MCF 10A (cell line): ENCODE measurements around the gene LHFPL3. TPM values are rescaled to one million over a fixed set of nuclear protein-coding genes. Genes with fewer than 3 reads are reported as not detected.

ENCODE experiments used
- BruUV-seq: library from RNA; stranded (reverse); fragments of 400-500 nt; replicated peaks from 2 replicates; lab custom pipeline; 2021; lab: Mats Ljungman, UMichigan
- CTCF ChIA-PET: fragments of 300-600 bp; sonication (Branson Sonifier 250); formaldehyde crosslinking; extraction: SDS; loops from one replicate; lab custom pipeline; 2021; ENCODE audit warnings: antibody characterized with exemption, inconsistent platforms; lab: Yijun Ruan, JAX
- POLR2A ChIA-PET: fragments of 300-600, 350-650 bp; sonication (Branson Sonifier 250); formaldehyde crosslinking; extraction: SDS; loops from one replicate; lab custom pipeline; 2020; ENCODE audit warnings: antibody characterized with exemption, inconsistent platforms; lab: Yijun Ruan, JAX
- DNase-seq: peaks from one replicate; pipeline ENCODE4 v3.0.0-alpha.2; 2018; ENCODE audit not compliant: unreplicated experiment
- H3K27ac Mint-ChIP-seq: one replicate; pipeline ENCODE4 v1.8.0; 2022; ENCODE audit warnings: mild to moderate bottlenecking, low read depth, mixed read lengths; ENCODE audit not compliant: unreplicated experiment
- H3K27me3 Mint-ChIP-seq: one replicate; pipeline ENCODE4 v1.8.0; 2022; ENCODE audit warnings: mixed read lengths; ENCODE audit not compliant: insufficient read depth, unreplicated experiment
- H3K36me3 Mint-ChIP-seq: one replicate; pipeline ENCODE4 v1.8.0; 2022; ENCODE audit warnings: mild to moderate bottlenecking, moderate library complexity, mixed read lengths; ENCODE audit not compliant: insufficient read depth, unreplicated experiment
- H3K4me1 Mint-ChIP-seq: one replicate; pipeline ENCODE4 v1.8.0; 2022; ENCODE audit warnings: mixed read lengths; ENCODE audit not compliant: insufficient read depth, unreplicated experiment
- H3K4me3 Mint-ChIP-seq: one replicate; pipeline ENCODE4 v1.8.0; 2022; ENCODE audit warnings: mild to moderate bottlenecking, moderate library complexity, mixed read lengths; ENCODE audit not compliant: unreplicated experiment
- H3K9me3 Mint-ChIP-seq: one replicate; pipeline ENCODE4 v1.8.0; 2022; ENCODE audit warnings: mixed read lengths; ENCODE audit not compliant: unreplicated experiment
- intact Hi-C: fragments of 100-400 bp; cut with micrococcal nuclease; formaldehyde crosslinking; loops from 2 replicates; pipeline ENCODE4 v1.14.1; 2022
- total RNA-seq: library from RNA; stranded (reverse); gene quantifications from 2 replicates; pipeline ENCODE4 v1.2.3, GENCODE V29; 2022
- TF ChIP-seq, protein P1 (sequence below): fragments of 200-600 bp; IDR thresholded peaks from one replicate; pipeline ENCODE4 v1.8.0; 2022; ENCODE audit warnings: antibody characterized with exemption, mild to moderate bottlenecking; ENCODE audit not compliant: unreplicated experiment

Gene LHFPL3
- total RNA-seq, 1 experiment from 2014 or later = not detected

DNA sequence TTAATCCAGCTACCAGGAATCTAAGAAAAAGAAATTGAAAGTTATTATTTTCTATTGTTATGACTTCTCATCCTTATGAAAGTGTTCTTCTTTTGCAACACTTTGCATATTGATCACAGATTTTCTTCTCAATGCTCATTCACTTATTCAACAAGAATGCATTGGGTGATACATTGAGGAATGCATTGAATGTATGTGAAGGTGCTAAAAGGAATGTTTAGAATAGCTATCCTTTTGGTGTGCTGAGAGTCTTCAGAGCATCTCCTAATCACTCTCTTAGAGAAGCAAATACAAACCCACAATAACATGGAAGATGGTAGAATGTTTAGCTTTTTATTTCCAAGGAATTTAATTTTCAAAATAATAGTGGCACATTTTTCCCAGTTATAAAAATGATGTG, 563.5 kb downstream of the LHFPL3 start:
- TF ChIP-seq, protein P1, sequence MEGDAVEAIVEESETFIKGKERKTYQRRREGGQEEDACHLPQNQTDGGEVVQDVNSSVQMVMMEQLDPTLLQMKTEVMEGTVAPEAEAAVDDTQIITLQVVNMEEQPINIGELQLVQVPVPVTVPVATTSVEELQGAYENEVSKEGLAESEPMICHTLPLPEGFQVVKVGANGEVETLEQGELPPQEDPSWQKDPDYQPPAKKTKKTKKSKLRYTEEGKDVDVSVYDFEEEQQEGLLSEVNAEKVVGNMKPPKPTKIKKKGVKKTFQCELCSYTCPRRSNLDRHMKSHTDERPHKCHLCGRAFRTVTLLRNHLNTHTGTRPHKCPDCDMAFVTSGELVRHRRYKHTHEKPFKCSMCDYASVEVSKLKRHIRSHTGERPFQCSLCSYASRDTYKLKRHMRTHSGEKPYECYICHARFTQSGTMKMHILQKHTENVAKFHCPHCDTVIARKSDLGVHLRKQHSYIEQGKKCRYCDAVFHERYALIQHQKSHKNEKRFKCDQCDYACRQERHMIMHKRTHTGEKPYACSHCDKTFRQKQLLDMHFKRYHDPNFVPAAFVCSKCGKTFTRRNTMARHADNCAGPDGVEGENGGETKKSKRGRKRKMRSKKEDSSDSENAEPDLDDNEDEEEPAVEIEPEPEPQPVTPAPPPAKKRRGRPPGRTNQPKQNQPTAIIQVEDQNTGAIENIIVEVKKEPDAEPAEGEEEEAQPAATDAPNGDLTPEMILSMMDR = no peak
- no peaks in the 10 kb centered on the region for H3K9me3 Mint-ChIP-seq
- no peaks in the 10 kb centered on the region for H3K36me3 Mint-ChIP-seq
- H3K27ac Mint-ChIP-seq = no peak overlapping the region
- H3K27me3 Mint-ChIP-seq = peaks cover 8% of the 10 kb centered on the region
- POLR2A ChIA-PET = interaction anchor here (0.6 kb wide), 1 partner anchor 1225 kb away, joined by 3 read pairs; no protein-coding TSS in a partner anchor
- no peak for DNase-seq
- BruUV-seq = no TSS peak
- CTCF ChIA-PET = interaction anchor here (0.6 to 6.2 kb wide), 7 partner anchors 8 to 1391 kb away, joined by 3 to 61 read pairs (median 4); no protein-coding TSS in a partner anchor
- H3K4me3 Mint-ChIP-seq = no peak overlapping the region
- H3K4me1 Mint-ChIP-seq = no peaks in the 10 kb centered on the region
- intact Hi-C loops = no loop called here

DNA sequence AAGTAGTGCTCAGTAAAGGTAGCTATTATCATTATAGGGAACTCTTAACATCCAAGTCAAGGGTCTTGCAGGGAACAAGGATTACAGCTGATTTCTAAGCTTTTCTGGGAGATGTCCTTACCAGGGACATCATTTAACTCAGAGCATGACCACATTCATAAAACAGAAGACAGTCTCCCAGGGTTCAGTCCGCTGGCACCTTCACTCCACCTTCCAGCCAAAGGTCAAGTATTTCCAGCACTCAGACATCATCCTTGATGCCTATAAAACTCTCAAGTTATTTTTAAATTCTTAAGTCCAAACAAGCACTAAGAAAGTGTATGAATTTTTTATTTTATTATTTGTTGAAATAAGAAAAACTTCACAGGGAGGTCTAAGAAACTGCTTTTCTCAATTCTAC, 565.9 kb downstream of the LHFPL3 start:
- DNase-seq = no peak
- Mint-ChIP-seq H3K4me3 (no peak overlapping the region), H3K27me3 (peaks cover 8% of the 10 kb centered on the region), H3K9me3 (no peaks in the 10 kb centered on the region), H3K27ac (no peak overlapping the region), H3K36me3 (no peaks in the 10 kb centered on the region), H3K4me1 (no peaks in the 10 kb centered on the region)
- BruUV-seq = no TSS peak
- TF ChIP-seq, protein P1 = no peak
- intact Hi-C loops = no loop called here
- ChIA-PET POLR2A (no interaction called here), CTCF (interaction anchor here (0.5 to 6.2 kb wide), 4 partner anchors 10 to 1785 kb away, joined by 3 to 61 read pairs (median 28); no protein-coding TSS in a partner anchor)

DNA sequence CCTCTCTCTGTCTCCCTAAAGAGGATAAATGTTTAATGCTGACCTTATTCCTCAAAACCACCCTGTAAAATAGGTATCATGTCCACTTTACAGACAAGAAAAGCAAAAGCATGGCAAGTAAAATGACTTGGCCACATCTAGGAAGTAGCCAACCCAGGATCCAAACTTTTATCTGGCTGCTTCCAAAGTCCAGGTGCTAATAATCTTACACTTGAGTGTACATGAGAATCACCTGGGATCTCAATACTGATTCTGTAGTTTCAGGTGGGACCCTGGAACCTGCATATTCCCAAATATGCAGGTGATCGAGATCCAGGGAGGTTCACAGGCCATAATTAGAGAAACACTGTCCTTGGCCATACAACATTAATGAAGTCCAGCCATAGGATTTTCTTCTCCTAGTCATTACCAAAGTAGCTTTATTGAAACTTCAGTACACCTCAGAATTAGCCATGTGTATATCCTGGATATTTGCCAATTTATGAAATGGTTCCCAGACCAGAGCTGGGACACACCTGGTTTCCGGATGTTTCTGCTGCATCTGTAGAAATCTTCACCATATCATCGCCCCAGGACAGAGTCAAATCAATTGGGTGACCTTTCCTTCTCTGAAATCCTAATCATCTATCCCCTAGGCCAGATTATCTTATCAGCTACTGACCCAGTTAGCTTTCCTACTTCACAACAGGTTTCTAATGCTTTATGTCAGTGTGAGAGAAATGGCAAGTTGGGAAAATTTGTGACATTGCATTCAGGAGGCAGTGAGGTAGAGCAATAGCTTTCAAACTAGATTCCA, 566.5 kb downstream of the LHFPL3 start:
- TF ChIP-seq, protein P1 = no peak
- Mint-ChIP-seq H3K4me3 (no peak overlapping the region), H3K27me3 (peaks cover 8% of the 10 kb centered on the region), H3K9me3 (no peaks in the 10 kb centered on the region), H3K27ac (no peak overlapping the region), H3K36me3 (no peaks in the 10 kb centered on the region), H3K4me1 (no peaks in the 10 kb centered on the region)
- POLR2A ChIA-PET = no interaction called here
- intact Hi-C loops = no loop called here
- no TSS peak for BruUV-seq
- DNase-seq = no peak
- CTCF ChIA-PET = interaction anchor here (0.5 to 6.2 kb wide), 7 partner anchors 11 to 1784 kb away, joined by 3 to 61 read pairs (median 3); no protein-coding TSS in a partner anchor

DNA sequence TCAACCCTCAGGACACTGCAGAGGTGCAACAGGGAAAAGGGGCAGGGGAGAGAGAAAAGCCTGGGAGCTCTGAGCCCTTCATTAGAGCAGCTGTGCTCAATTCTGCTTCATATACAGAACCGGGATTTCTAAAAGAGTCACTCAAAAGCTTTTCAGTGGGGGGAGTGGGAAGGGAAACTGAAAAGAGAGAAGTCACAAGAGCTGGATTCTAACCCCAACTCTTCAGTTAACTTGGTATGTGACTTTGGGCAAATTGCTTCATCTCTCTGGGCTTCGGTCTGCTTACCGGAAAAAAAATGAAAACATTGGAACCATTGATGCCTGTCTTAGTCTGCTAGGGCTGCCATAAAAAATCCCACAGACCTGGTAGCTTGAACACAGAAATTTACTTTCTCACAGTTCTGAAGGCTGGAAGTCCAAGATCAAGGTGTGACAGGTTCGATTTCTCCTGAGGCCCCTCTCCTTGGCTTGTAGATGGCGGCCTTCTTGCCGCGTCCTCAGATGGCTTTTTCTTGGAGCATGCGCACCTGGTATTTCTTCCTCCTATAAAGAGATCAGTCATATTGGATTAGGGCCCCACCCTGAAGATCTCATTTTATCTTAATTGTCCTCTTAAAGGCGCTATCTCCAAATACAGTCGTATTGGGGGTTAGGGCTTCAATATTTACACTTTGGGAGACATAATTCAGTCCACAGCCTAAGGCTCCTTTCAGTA, 567.3 kb downstream of the LHFPL3 start:
- CTCF ChIA-PET = interaction anchor here (0.5 to 6.2 kb wide), 7 partner anchors 12 to 48 kb away, joined by 3 to 61 read pairs (median 3); no protein-coding TSS in a partner anchor
- Mint-ChIP-seq H3K27me3 (peaks cover 8% of the 10 kb centered on the region), H3K4me1 (no peaks in the 10 kb centered on the region), H3K4me3 (no peak overlapping the region), H3K27ac (no peak overlapping the region), H3K9me3 (no peaks in the 10 kb centered on the region), H3K36me3 (no peaks in the 10 kb centered on the region)
- POLR2A ChIA-PET = no interaction called here
- TF ChIP-seq, protein P1 = no peak
- no TSS peak for BruUV-seq
- intact Hi-C loops = no loop called here
- DNase-seq = no peak
